DMS53 (cell line): ENCODE results near the gene PMP22.
A peak's percentile ranks its signal among the peaks of the same experiment; 100 is the strongest.

Experiments
- DNase-seq: peaks from one replicate; lab custom pipeline; 2025; lab: John Stamatoyannopoulos, UW

PMP22 gene

GRCh38 chr17:15265131-15265530 is at the start of gene PMP22:
Gene PMP22, minus strand, starts transcription at chr17:15265326. Its CDS starts 4,599 bp downstream, at chr17:15260727.
- DNase-seq = no peak

- DNase-seq = no peak
These were observed 46.9 kb upstream of the PMP22 start for GRCh38 chr17:15311996-15312395.

- DNase-seq = no peak
These were observed 44.7 kb upstream of the PMP22 start for GRCh38 chr17:15309793-15310192.

GRCh38 chr17:15309236-15309635 is 44.1 kb upstream of the PMP22 start:
- DNase-seq = no peak

GRCh38 chr17:15308758-15309157 is 43.6 kb upstream of the PMP22 start:
- DNase-seq = no peak

GRCh38 chr17:15307710-15308111 is 42.6 kb upstream of the PMP22 start:
- DNase-seq = no peak

- no peak for DNase-seq
These were observed 38.7 kb upstream of the PMP22 start for GRCh38 chr17:15303851-15304250.

- no peak for DNase-seq
These were observed 38.1 kb upstream of the PMP22 start for GRCh38 chr17:15303268-15303667.

GRCh38 chr17:15301845-15302244 is 36.7 kb upstream of the PMP22 start:
- no peak for DNase-seq

- DNase-seq = no peak
These were observed 33.0 kb upstream of the PMP22 start for GRCh38 chr17:15298176-15298575.

- DNase-seq = no peak
These were observed 28.4 kb upstream of the PMP22 start for GRCh38 chr17:15293558-15293957.

GRCh38 chr17:15291674-15292361 is 26.7 kb upstream of the PMP22 start:
- no peak for DNase-seq

GRCh38 chr17:15290605-15291004 is 25.5 kb upstream of the PMP22 start:
- DNase-seq = no peak

GRCh38 chr17:15289285-15290183 is 24.4 kb upstream of the PMP22 start:
- DNase-seq = peak; percentile 40

GRCh38 chr17:15288859-15289258 is 23.7 kb upstream of the PMP22 start:
- no peak for DNase-seq

GRCh38 chr17:15287538-15288267 is 22.6 kb upstream of the PMP22 start:
- DNase-seq = no peak

- DNase-seq = no peak
These were observed 20.3 kb upstream of the PMP22 start for GRCh38 chr17:15285466-15285865.

- DNase-seq = no peak
These were observed 19.4 kb upstream of the PMP22 start for GRCh38 chr17:15284537-15284936.

GRCh38 chr17:15284107-15284506 is 19.0 kb upstream of the PMP22 start:
- DNase-seq = no peak

- DNase-seq = no peak
These were observed 16.8 kb upstream of the PMP22 start for GRCh38 chr17:15281909-15282308.

- no peak for DNase-seq
These were observed 13.9 kb upstream of the PMP22 start for GRCh38 chr17:15278924-15279477.

GRCh38 chr17:15278380-15278779 is 13.3 kb upstream of the PMP22 start:
- no peak for DNase-seq
